NOMO-1 (cell line): ENCODE results near the gene SAP30BP.

Source experiments
- DNase-seq, 2 experiments: peaks; one replicate each; lab custom pipeline; 2025; ENCODE audit not compliant: unreplicated experiment in 2 of 2; lab: John Stamatoyannopoulos, UW

SAP30BP gene

GRCh38 chr17:75666959-75667790, at the start of gene SAP30BP, which contains the start of gene RECQL5:
TSS of gene SAP30BP (plus strand) at chr17:75667338. CDS start at chr17:75667373, 35 bp downstream.
TSS of gene RECQL5 (minus strand) at chr17:75667154. CDS start at chr17:75666557, 597 bp downstream.
- peak; percentile 92 to 98 for DNase-seq

- no peak for DNase-seq
Measured at GRCh38 chr17:75617675-75618074, 49.5 kb upstream of the SAP30BP start.

GRCh38 chr17:75619506-75620431, 47.4 kb upstream of the SAP30BP start:
- no peak for DNase-seq

DNA sequence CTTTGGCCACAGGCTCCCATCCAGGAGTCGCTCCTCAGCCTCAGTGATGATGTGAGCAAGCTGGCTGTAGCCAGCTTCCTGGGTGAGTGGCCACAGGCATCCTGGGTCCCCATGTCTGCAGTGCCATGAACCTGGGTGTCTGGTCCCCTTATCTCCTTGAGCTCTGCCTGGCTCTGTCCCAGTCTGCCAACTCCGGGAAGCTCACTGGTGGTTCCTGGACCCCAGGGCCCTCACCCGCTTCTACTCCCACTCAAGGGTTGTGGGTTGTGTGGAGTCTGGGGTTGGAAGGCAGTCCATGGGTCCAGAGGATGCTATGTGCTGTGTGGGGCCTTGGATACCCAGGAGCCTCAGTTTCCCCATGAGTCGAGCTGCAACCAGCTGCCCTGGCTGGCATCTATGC, 45.6 kb upstream of the SAP30BP start:
- DNase-seq, result no peak

- no peak for DNase-seq
Measured at GRCh38 chr17:75622076-75622475, 45.1 kb upstream of the SAP30BP start.

DNA sequence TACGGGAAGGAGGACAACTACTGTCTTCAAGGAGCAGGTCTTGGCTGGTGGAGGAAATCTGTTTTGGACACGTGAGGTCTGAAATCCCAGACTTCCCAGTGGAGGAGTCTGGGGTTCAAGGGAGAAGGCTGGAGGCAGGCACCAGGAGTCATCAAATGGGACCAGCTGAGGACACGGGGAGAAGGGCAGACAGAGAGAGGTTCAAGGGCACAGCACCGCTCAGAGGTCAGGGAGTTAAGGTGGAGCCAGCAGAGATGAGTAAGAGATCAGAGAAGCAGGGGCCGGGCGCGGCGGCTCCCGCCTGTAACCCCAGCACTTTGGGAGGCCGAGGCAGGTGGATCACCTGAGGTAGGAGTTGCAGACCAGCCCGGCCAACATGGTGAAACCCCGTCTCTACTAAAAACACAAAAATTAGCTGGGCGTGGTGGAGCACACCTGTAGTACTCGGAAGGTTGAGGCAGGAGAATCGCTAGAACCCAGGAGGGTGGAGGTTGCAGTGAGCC, 44.3 kb upstream of the SAP30BP start:
- DNase-seq, result no peak

GRCh38 chr17:75623386-75623785, 43.8 kb upstream of the SAP30BP start:
- DNase-seq, result no peak

- no peak for DNase-seq
Measured at GRCh38 chr17:75624021-75624420, 43.1 kb upstream of the SAP30BP start.

GRCh38 chr17:75624714-75625345, 42.3 kb upstream of the SAP30BP start:
- no peak for DNase-seq

GRCh38 chr17:75625813-75626486, 41.2 kb upstream of the SAP30BP start:
- DNase-seq, result no peak

DNA sequence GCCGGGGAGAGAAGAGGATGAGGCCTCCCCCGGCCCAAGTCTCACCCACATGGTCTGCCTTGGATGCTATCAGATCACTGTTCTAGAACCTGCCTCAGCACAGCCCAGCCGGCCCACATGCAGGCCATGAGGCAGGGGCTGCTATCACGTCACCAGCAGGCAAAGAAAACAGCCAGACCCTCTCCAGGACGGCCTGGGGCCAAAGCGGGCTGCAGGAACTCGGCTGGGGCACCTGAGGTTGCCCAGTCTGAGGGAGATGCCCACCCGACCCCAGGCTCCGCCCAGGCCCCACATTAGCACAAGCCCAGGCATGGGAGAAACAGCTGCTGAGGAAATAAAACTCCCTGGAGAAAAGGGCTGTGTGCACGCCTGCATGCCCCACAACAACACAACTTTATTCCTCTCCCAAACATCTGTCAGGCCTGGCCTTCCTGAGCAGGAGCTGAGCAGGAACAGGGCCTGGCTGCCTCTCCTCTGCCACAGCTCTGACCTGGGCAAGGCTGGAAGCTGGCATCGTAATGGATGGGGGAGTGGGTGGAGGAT, 40.6 kb upstream of the SAP30BP start:
- no peak for DNase-seq

DNA sequence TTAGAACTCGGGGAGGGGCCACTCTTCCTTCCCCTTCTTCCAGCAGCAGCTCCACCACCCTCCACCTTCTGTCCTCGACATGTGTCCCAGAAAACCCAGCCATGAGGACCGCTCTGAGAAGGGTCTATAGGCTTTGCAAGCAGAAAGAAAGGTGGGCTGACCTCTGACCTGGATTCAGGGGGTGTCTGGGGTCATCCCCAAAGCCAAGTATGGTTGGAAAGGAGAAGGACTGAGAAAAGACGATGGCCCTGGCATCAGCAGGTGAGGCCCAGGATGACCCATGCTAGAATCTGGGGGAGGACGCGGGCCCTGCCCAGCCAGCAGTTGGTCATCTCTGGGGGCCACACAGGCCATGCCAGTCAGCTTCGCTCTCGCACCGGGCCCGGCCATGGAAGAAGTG, 40.0 kb upstream of the SAP30BP start:
- no peak for DNase-seq

DNA sequence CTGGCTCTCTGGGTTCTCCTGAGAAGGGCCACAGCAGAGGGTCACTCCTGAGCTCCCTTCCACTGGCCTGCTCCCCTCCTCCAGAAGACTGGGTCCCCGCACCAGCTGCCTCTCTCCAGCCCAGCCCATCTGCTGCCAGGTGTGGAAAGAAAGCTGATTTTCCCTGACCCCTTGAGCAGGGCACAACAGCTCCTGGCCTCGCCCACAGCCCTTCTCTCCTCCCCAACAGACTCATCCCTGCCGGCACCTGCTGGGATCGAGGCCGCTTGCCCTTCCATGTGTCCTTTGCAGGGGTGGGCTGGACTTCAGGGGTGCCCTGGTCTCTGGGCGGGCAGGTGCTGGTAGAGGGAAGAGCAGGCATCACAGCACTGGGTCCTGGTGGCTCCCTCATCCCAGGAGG, 38.7 kb upstream of the SAP30BP start:
- DNase-seq, result no peak

- DNase-seq, result no peak
Measured at GRCh38 chr17:75629157-75629556, 38.0 kb upstream of the SAP30BP start.

DNA sequence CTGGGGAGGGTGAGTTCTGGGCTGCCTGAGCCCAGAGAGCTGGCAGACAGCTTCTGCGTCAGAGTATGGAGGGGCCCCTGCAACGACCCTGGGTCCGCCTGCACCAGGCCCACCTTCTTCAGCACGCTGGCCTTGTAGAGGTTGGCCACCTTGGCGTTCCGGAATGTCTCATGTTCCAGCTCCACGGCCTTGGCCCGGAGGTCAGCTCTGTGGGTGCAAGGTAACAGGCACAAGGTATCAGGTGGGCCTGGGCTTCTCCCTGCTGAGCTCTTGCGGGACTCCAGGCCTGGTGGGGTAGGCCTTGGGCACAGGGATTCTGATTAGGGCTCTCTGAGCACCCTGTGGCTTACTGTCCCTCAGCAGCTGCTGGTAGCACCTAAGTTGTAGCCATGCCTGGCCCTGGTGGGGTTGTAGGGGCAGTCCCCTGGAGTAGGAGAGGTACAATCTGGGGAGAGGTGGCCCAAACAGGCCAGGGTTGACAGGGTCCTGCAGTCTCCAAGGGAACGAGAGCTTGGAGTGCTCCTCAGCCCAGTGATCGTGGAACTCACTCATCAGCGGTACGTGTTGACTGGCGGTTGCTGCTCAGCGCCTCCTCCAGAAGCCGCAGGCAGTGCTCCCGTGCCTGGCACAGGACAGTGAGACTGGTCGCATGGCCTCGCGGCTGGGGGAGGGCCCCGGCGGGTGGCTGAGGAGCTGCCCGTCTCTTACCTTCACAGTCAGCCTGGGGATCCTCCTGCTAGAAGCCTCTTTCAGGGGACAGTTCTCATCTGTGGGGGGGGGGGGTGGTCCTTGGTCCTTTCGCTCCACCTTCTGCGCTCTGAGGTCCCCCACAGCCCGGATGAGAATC, 36.8 kb upstream of the SAP30BP start:
- no peak for DNase-seq

- no peak for DNase-seq
Measured at GRCh38 chr17:75631353-75631752, 35.8 kb upstream of the SAP30BP start.

GRCh38 chr17:75632428-75632827, 34.7 kb upstream of the SAP30BP start:
- DNase-seq, result no peak

- peak; percentile 56 to 63 for DNase-seq
Measured at GRCh38 chr17:75632863-75633485, 34.2 kb upstream of the SAP30BP start, which contains the start of gene SMIM5. TSS of gene SMIM5 (plus strand) at chr17:75633434. CDS start at chr17:75640202, 6,768 bp downstream.
